NB4 (cell line): ENCODE results near the gene CRACDL.

Experiments used
- DNase-seq: peaks from one replicate; pipeline ENCODE4 v3.0.0; 2010; ENCODE audit warnings: low read depth
- H3K4me3 ChIP-seq: one replicate; pipeline ENCODE4 v1.5.1; 2011; ENCODE audit warnings: mild to moderate bottlenecking, low read depth, low read length, moderate library complexity
- MYC ChIP-seq: IDR thresholded peaks from 2 replicates; pipeline ENCODE4 v1.6.1; 2011; ENCODE audit warnings: low read depth, low read length
- POLR2A ChIP-seq: IDR thresholded peaks from 2 replicates; pipeline ENCODE4 v1.6.1; 2011; ENCODE audit warnings: mild to moderate bottlenecking; ENCODE audit not compliant: insufficient read length; ENCODE audit errors: extremely low read depth
- TF ChIP-seq, protein P1 (sequence below): IDR thresholded peaks from 2 replicates; pipeline ENCODE4 v1.6.1; 2011; ENCODE audit warnings: low read depth, low read length
- TF ChIP-seq, protein P2 (sequence below): IDR thresholded peaks from one replicate; pipeline ENCODE4 v1.5.1; 2012; ENCODE audit warnings: low read depth, low read length

Gene CRACDL

DNA sequence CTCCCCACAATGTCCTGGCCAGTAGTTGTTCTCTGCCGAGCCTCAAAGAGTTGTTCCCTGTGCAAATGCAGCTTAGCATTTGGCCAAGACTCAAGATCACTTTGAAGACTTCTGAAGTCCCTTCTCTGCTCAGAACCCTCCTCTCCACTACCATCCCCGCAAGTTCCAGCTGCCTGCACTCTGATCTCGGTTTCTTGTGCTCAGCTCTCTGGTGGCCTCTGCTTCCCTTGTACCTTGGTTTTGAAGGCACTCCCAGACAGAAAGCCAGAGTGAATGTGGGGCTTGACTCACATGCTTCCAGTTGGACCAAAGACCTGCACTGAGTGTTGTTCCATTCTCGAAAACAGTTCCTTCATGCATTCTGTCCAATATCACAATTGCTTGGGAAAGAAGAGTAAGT is 28.6 kb downstream of the CRACDL start:
- no peak overlapping the region for H3K4me3 ChIP-seq
- DNase-seq: no peak
- TF ChIP-seq, protein P1, sequence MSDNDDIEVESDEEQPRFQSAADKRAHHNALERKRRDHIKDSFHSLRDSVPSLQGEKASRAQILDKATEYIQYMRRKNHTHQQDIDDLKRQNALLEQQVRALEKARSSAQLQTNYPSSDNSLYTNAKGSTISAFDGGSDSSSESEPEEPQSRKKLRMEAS: no peak
- TF ChIP-seq, protein P2, sequence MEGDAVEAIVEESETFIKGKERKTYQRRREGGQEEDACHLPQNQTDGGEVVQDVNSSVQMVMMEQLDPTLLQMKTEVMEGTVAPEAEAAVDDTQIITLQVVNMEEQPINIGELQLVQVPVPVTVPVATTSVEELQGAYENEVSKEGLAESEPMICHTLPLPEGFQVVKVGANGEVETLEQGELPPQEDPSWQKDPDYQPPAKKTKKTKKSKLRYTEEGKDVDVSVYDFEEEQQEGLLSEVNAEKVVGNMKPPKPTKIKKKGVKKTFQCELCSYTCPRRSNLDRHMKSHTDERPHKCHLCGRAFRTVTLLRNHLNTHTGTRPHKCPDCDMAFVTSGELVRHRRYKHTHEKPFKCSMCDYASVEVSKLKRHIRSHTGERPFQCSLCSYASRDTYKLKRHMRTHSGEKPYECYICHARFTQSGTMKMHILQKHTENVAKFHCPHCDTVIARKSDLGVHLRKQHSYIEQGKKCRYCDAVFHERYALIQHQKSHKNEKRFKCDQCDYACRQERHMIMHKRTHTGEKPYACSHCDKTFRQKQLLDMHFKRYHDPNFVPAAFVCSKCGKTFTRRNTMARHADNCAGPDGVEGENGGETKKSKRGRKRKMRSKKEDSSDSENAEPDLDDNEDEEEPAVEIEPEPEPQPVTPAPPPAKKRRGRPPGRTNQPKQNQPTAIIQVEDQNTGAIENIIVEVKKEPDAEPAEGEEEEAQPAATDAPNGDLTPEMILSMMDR: no peak
- TF ChIP-seq MYC (no peak), POLR2A (no peak)

GRCh38 chr2:98903767-98904485 is 32.1 kb downstream of the CRACDL start:
- DNase-seq: no peak
- TF ChIP-seq MYC: no peak
- TF ChIP-seq POLR2A: no peak
- TF ChIP-seq, protein P1: no peak
- TF ChIP-seq, protein P2: no peak
- no peak overlapping the region for H3K4me3 ChIP-seq

GRCh38 chr2:98903064-98903355 is 33.0 kb downstream of the CRACDL start:
- TF ChIP-seq, protein P1: no peak
- TF ChIP-seq MYC (no peak), POLR2A (no peak)
- TF ChIP-seq, protein P2: no peak
- no peak overlapping the region for H3K4me3 ChIP-seq
- DNase-seq: no peak

GRCh38 chr2:98902209-98903063 is 33.6 kb downstream of the CRACDL start:
- DNase-seq: no peak
- H3K4me3 ChIP-seq: no peak overlapping the region
- TF ChIP-seq, protein P1: no peak
- no peak for TF ChIP-seq POLR2A
- TF ChIP-seq MYC: no peak
- TF ChIP-seq, protein P2: no peak

GRCh38 chr2:98901702-98902101 is 34.3 kb downstream of the CRACDL start:
- H3K4me3 ChIP-seq: no peak overlapping the region
- no peak for DNase-seq
- TF ChIP-seq, protein P1: no peak
- TF ChIP-seq POLR2A: no peak
- TF ChIP-seq, protein P2: no peak
- no peak for TF ChIP-seq MYC
